ENCODE measurements around the gene BANK1. TPM values are rescaled to one million over a fixed set of nuclear protein-coding genes. Genes with fewer than 3 reads are reported as not detected.
"Not testable (repeated sequence)": the region's sequence is repeated elsewhere in the genome, so short reads cannot be mapped to it uniquely, and the experiment has no call there.

BANK1 gene
- total RNA-seq, 1 experiment from 2014 or later: 2.4 TPM

- Histone ChIP-seq H3K9me3 (ENCODE audit: control insufficient read depth in 1 of 2, insufficient read depth in 1 of 2, low read depth in 1 of 2, low read length in 2 of 2) (no peaks in the 10 kb centered on the region), H3K9me2 (ENCODE audit: insufficient read depth) (no peaks in the 10 kb centered on the region; the same call in 1 of the 2 replicates), H3K36me3 (ENCODE audit: control insufficient read depth in 1 of 2, insufficient read depth in 2 of 2, low read length in 2 of 2) (no peaks in the 10 kb centered on the region), H3K9ac (ENCODE audit: low read length) (no peak overlapping the region), H2AFZ (ENCODE audit: low read depth, low read length, poor library complexity, severe bottlenecking) (no peak overlapping the region), H3K4me2 (ENCODE audit: low read length) (no peak overlapping the region), H3K27ac (ENCODE audit: low read depth, low read length) (no peak overlapping the region), H3K4me3 (replicated peaks in 1 of 2; ENCODE audit: low read depth in 1 of 2, low read length in 2 of 2) (no peak overlapping the region), H3K27me3 (ENCODE audit: insufficient read depth, low read length) (no peaks in the 10 kb centered on the region), H3K79me2 (ENCODE audit: insufficient read depth, low read length) (no peaks in the 10 kb centered on the region), H3K4me1 (ENCODE audit: control insufficient read depth in 1 of 2, insufficient read depth in 2 of 2, low read length in 2 of 2) (no peaks in the 10 kb centered on the region), H4K20me1 (ENCODE audit: insufficient read depth) (no peaks in the 10 kb centered on the region)
- CTCF ChIA-PET: no interaction called here
- intact Hi-C loops (cut with micrococcal nuclease): no loop called here
- BruUV-seq (replicated peaks): no TSS peak
- POLR2A ChIA-PET: no interaction called here
- DNase-seq (ENCODE audit: low read depth, low spot score) (no peak), ATAC-seq (no peak)
- RAD21 ChIA-PET (ENCODE audit: low non-redundant PET in 1 of 2, low total read pairs in 2 of 2, uncharacterized antibody in 2 of 2, unreplicated experiment in 2 of 2): no interaction called here
- TF ChIP-seq CTCF (IDR thresholded peaks at IDR 0.05 in 2 of 3, conservative IDR thresholded peaks at IDR 0.05 in 1 of 3; ENCODE audit: borderline replicate concordance in 1 of 3, insufficient read depth in 1 of 3, low read depth in 2 of 3, low read length in 2 of 3) (no peak), REST (IDR thresholded peaks at IDR 0.05; ENCODE audit: low read depth) (no peak), SIN3A (IDR thresholded peaks at IDR 0.05; ENCODE audit: low read depth) (no peak)
Observed at GRCh38 chr4:101886826-101887225, 96.3 kb downstream of the BANK1 start.

GRCh38 chr4:101888472-101888871, 97.9 kb downstream of the BANK1 start:
- no peaks in the 10 kb centered on the region for H3K36me3 ChIP-seq (ENCODE audit: control insufficient read depth in 1 of 2, insufficient read depth in 2 of 2, low read length in 2 of 2)
- no peak overlapping the region for H3K9ac ChIP-seq (ENCODE audit: low read length)
- no peak overlapping the region for H3K4me3 ChIP-seq (replicated peaks in 1 of 2; ENCODE audit: low read depth in 1 of 2, low read length in 2 of 2)
- DNase-seq (ENCODE audit: low read depth, low spot score) (no peak), ATAC-seq (no peak)
- no peak overlapping the region for H3K4me2 ChIP-seq (ENCODE audit: low read length)
- TF ChIP-seq SP1 (IDR thresholded peaks at IDR 0.05; ENCODE audit: low read depth) (no peak), CEBPB (IDR thresholded peaks at IDR 0.05; ENCODE audit: low read depth) (no peak), RAD21 (IDR thresholded peaks at IDR 0.05; ENCODE audit: low read depth) (no peak), TCF7L2 (IDR thresholded peaks at IDR 0.05; ENCODE audit: borderline replicate concordance, extremely low read depth, insufficient read depth, insufficient read length) (no peak)
- ChIA-PET RAD21 (ENCODE audit: low non-redundant PET in 1 of 2, low total read pairs in 2 of 2, uncharacterized antibody in 2 of 2, unreplicated experiment in 2 of 2) (no interaction called here), CTCF (no interaction called here), POLR2A (no interaction called here)
- H3K27ac ChIP-seq (ENCODE audit: low read depth, low read length): no peak overlapping the region
- intact Hi-C loops (cut with micrococcal nuclease): no loop called here
- no TSS peak for BruUV-seq (replicated peaks)
- no peaks in the 10 kb centered on the region; the same call in 1 of the 2 replicates for H3K9me2 ChIP-seq (ENCODE audit: insufficient read depth)
- H3K9me3 ChIP-seq (ENCODE audit: control insufficient read depth in 1 of 2, insufficient read depth in 1 of 2, low read depth in 1 of 2, low read length in 2 of 2): no peaks in the 10 kb centered on the region
- H3K4me1 ChIP-seq (ENCODE audit: control insufficient read depth in 1 of 2, insufficient read depth in 2 of 2, low read length in 2 of 2): no peaks in the 10 kb centered on the region
- no peaks in the 10 kb centered on the region for H4K20me1 ChIP-seq (ENCODE audit: insufficient read depth)
- no peak overlapping the region for H2AFZ ChIP-seq (ENCODE audit: low read depth, low read length, poor library complexity, severe bottlenecking)
- H3K27me3 ChIP-seq (ENCODE audit: insufficient read depth, low read length): no peaks in the 10 kb centered on the region
- H3K79me2 ChIP-seq (ENCODE audit: insufficient read depth, low read length): no peaks in the 10 kb centered on the region

- H3K4me1 ChIP-seq (ENCODE audit: control insufficient read depth in 1 of 2, insufficient read depth in 2 of 2, low read length in 2 of 2); H4K20me1 ChIP-seq (ENCODE audit: insufficient read depth); DNase-seq (ENCODE audit: low read depth, low spot score); CTCF ChIA-PET; H3K4me2 ChIP-seq (ENCODE audit: low read length); H3K9me3 ChIP-seq (ENCODE audit: control insufficient read depth in 1 of 2, insufficient read depth in 1 of 2, low read depth in 1 of 2, low read length in 2 of 2); POLR2A ChIA-PET; H3K9ac ChIP-seq (ENCODE audit: low read length); ATAC-seq; H3K27ac ChIP-seq (ENCODE audit: low read depth, low read length); H3K27me3 ChIP-seq (ENCODE audit: insufficient read depth, low read length); H2AFZ ChIP-seq (ENCODE audit: low read depth, low read length, poor library complexity, severe bottlenecking); intact Hi-C loops (cut with micrococcal nuclease); RAD21 ChIA-PET (ENCODE audit: low non-redundant PET in 1 of 2, low total read pairs in 2 of 2, uncharacterized antibody in 2 of 2, unreplicated experiment in 2 of 2); H3K79me2 ChIP-seq (ENCODE audit: insufficient read depth, low read length); BruUV-seq (replicated peaks); H3K9me2 ChIP-seq (ENCODE audit: insufficient read depth); H3K4me3 ChIP-seq (replicated peaks in 1 of 2; ENCODE audit: low read depth in 1 of 2, low read length in 2 of 2); H3K36me3 ChIP-seq (ENCODE audit: control insufficient read depth in 1 of 2, insufficient read depth in 2 of 2, low read length in 2 of 2): not testable (repeated sequence)
Observed at GRCh38 chr4:101905527-101905926, 115.0 kb downstream of the BANK1 start.

Measured in HCT116 (cell line).